GM12878 (cell line): Measurements from ENCODE around the gene PAPPA. TPM values are rescaled to one million over a fixed set of nuclear protein-coding genes. Genes with fewer than 3 reads are reported as not detected.

ENCODE experiments used
- ATAC-seq: fragments of 200-7000 bp; cut with Tn5 transposase; 3 replicates; pipeline ENCODE4 v1.9.1; 2020; ENCODE audit warnings: mild to moderate bottlenecking, moderate library complexity
- BruUV-seq: library from RNA; stranded (reverse); fragments of 400-500 nt; replicated peaks from 2 replicates; lab custom pipeline; 2021; lab: Mats Ljungman, UMichigan
- CTCF ChIA-PET: fragments of 300-600 bp; sonication (Branson Sonifier 250); formaldehyde crosslinking; extraction: SDS; loops from one replicate; lab custom pipeline; 2021; ENCODE audit warnings: inconsistent platforms; lab: Yijun Ruan, JAX
- POLR2A ChIA-PET: fragments of 350-600 bp; formaldehyde crosslinking; extraction: SDS; loops from one replicate; lab custom pipeline; 2021; ENCODE audit warnings: inconsistent platforms; lab: Charles Lee
- RAD21 ChIA-PET: fragments of 300-600 bp; sonication (Branson Sonifier 250); formaldehyde crosslinking; loops from one replicate; lab custom pipeline; 2023; ENCODE audit warnings: antibody characterized with exemption; ENCODE audit not compliant: unreplicated experiment; lab: Charles Lee
- SMC1A ChIA-PET: fragments of 300-600 bp; sonication (Branson Sonifier 250); formaldehyde crosslinking; loops from one replicate; lab custom pipeline; 2023; ENCODE audit not compliant: unreplicated experiment, uncharacterized antibody; lab: Charles Lee
- DNase-seq: peaks from one replicate; pipeline ENCODE4 v3.0.0-alpha.2; 2011; ENCODE audit warnings: low read depth, low spot score
- FAIRE-seq: peaks from 3 replicates; lab custom pipeline; 2011; peaks lifted over from hg19 to GRCh38; lab: Jason Lieb, UNC
- H2AFZ ChIP-seq: 2 replicates; pipeline ENCODE4 v1.6.0; 2011; ENCODE audit warnings: low read depth, low read length, control low read depth; ENCODE audit not compliant: control insufficient read depth
- H3K27ac ChIP-seq: 2 replicates; pipeline ENCODE4 v1.5.1; 2011; ENCODE audit warnings: control low read depth; ENCODE audit not compliant: control insufficient read depth, insufficient read depth
- H3K27me3 ChIP-seq, 2 experiments: replicated peaks in 1 of 2; 2 replicates each; pipeline versions ENCODE4 v1.6.0 to v1.6.1; 2011; ENCODE audit warnings: low read length in 1 of 2; ENCODE audit not compliant: control insufficient read depth in 2 of 2, insufficient read depth in 2 of 2
- H3K36me3 ChIP-seq, 2 experiments: 2 replicates each; pipeline ENCODE4 v1.5.1; 2011; ENCODE audit warnings: low read length in 1 of 2; ENCODE audit not compliant: control insufficient read depth in 2 of 2, insufficient read depth in 2 of 2
- H3K4me1 ChIP-seq: 2 replicates; pipeline ENCODE4 v1.6.1; 2011; ENCODE audit warnings: mild to moderate bottlenecking, low read length, moderate library complexity, mixed read lengths; ENCODE audit not compliant: control insufficient read depth, insufficient read depth
- H3K4me2 ChIP-seq: 2 replicates; pipeline ENCODE4 v1.6.0; 2011; ENCODE audit warnings: control low read depth; ENCODE audit not compliant: control insufficient read depth, insufficient read depth
- H3K4me3 ChIP-seq: fragments of 200-600 bp; sonication (generic); 2 replicates; pipeline ENCODE4 v1.5.1; 2016
- H3K79me2 ChIP-seq: 2 replicates; pipeline ENCODE4 v1.6.0; 2011; ENCODE audit warnings: low read length; ENCODE audit not compliant: control insufficient read depth, insufficient read depth
- H3K9ac ChIP-seq: 2 replicates; pipeline ENCODE4 v1.8.0; 2011; ENCODE audit warnings: low read length, control low read depth, mixed read lengths; ENCODE audit not compliant: control insufficient read depth, insufficient read depth
- H3K9me3 ChIP-seq: replicated peaks from 3 replicates; pipeline ENCODE4 v1.5.1; 2011; ENCODE audit warnings: mild to moderate bottlenecking, low read length; ENCODE audit not compliant: control insufficient read depth, insufficient read depth
- H4K20me1 ChIP-seq: 2 replicates; pipeline ENCODE4 v1.6.0; 2011; ENCODE audit not compliant: control insufficient read depth, insufficient read depth
- BACH1 ChIP-seq: fragments of 450-650 bp; IDR thresholded peaks from 2 replicates; pipeline ENCODE4 v1.6.1; 2017; ENCODE audit warnings: mild to moderate bottlenecking, borderline replicate concordance
- CEBPB ChIP-seq, 2 experiments: fragments of 150-350 bp in 1 of 2; IDR thresholded peaks; 2 replicates each; pipeline ENCODE4 v1.6.1; 2012 to 2014; ENCODE audit warnings: low read depth in 2 of 2, low read length in 2 of 2, borderline replicate concordance in 1 of 2, inconsistent platforms in 1 of 2
- EP300 ChIP-seq, 2 experiments: fragments of 150-350 bp in 1 of 2; IDR thresholded peaks; 2 replicates each; pipeline ENCODE4 v1.6.1; 2011 to 2012; ENCODE audit warnings: low read depth in 2 of 2, low read length in 2 of 2, borderline replicate concordance in 1 of 2, improper control_type of control experiment in 1 of 2, inconsistent platforms in 1 of 2; ENCODE audit not compliant: control insufficient read depth in 1 of 2
- ETV6 ChIP-seq, 2 experiments: fragments of 450-650 bp in 1 of 2; IDR thresholded peaks in 1 of 2; conservative IDR thresholded peaks in 1 of 2; 2 replicates each; pipeline ENCODE4 v1.6.1; 2014; ENCODE audit warnings: antibody characterized with exemption in 1 of 2, borderline replicate concordance in 1 of 2, low read depth in 1 of 2, mild to moderate bottlenecking in 1 of 2, moderate library complexity in 1 of 2
- EZH2 ChIP-seq: IDR thresholded peaks from 2 replicates; pipeline ENCODE4 v1.6.1; 2012; ENCODE audit warnings: low read depth, mild to moderate bottlenecking, control low read depth, inconsistent platforms, low read length, borderline replicate concordance; ENCODE audit not compliant: control insufficient read depth
- JUND ChIP-seq: IDR thresholded peaks from 2 replicates; pipeline ENCODE4 v1.6.1; 2012; ENCODE audit warnings: low read depth, mild to moderate bottlenecking, low read length, improper control_type of control experiment, moderate library complexity
- KAT2A ChIP-seq: conservative IDR thresholded peaks from 2 replicates; pipeline ENCODE4 v1.6.1; 2011; ENCODE audit warnings: low read depth, low read length; ENCODE audit not compliant: control insufficient read depth
- MEF2A ChIP-seq: IDR thresholded peaks from 2 replicates; pipeline ENCODE4 v1.6.1; 2011; ENCODE audit warnings: low read depth, mild to moderate bottlenecking, low read length, moderate library complexity; ENCODE audit not compliant: insufficient read depth
- MEF2B ChIP-seq: fragments of 450-650 bp; IDR thresholded peaks from 2 replicates; pipeline ENCODE4 v1.6.1; 2018; ENCODE audit warnings: mild to moderate bottlenecking, moderate library complexity; ENCODE audit not compliant: partially characterized antibody, poor library complexity, severe bottlenecking
- POLR2A ChIP-seq: IDR thresholded peaks from 2 replicates; pipeline ENCODE4 v1.6.1; 2011; ENCODE audit warnings: low read depth, mild to moderate bottlenecking, low read length
- POU2F2 ChIP-seq: IDR thresholded peaks from 3 replicates; pipeline ENCODE4 v1.6.1; 2011; ENCODE audit warnings: low read depth, mild to moderate bottlenecking, low read length, borderline replicate concordance
- TAF1 ChIP-seq: IDR thresholded peaks from 2 replicates; pipeline ENCODE4 v1.6.1; 2011; ENCODE audit warnings: mild to moderate bottlenecking, low read depth, low read length, borderline replicate concordance
- YY1 ChIP-seq: IDR thresholded peaks from 2 replicates; pipeline ENCODE4 v1.6.1; 2011; ENCODE audit warnings: low read depth, mild to moderate bottlenecking, low read length
- WGBS: methylation state at CpG from one replicate; pipeline ENCODE4 v1.1.6; 2016; ENCODE audit warnings: low lambda C conversion rate; ENCODE audit not compliant: insufficient replicate concordance, insufficient coverage; ENCODE audit errors: missing lambda C conversion rate; 5-methylcytosine and 5-hydroxymethylcytosine counted together
- in situ Hi-C: fragments of 300-500 bp; cut with MboI; formaldehyde crosslinking; loops from 9 replicates; pipeline ENCODE4 v1.14.3; 2018; ENCODE audit warnings: mixed read lengths
- intact Hi-C: fragments of 100-400 bp; cut with micrococcal nuclease; formaldehyde crosslinking; loops from one replicate; pipeline ENCODE4 v1.14.2; 2022; ENCODE audit not compliant: unreplicated experiment
- polyA plus RNA-seq, 11 experiments: library from polyadenylated mRNA; depleted of rRNA in 4 of 11; unstranded in 6 of 11; stranded (reverse) in 5 of 11; fragments of >200 nt; fragmentation: Nextera tagmentation in 4 of 11; fragmentation: Illumina TruSeq in 1 of 11; extraction: Ambion mirVana in 4 of 11; extraction: Trizol in 1 of 11; gene quantifications; 1 replicate in 1 of 11; 2 replicates in 10 of 11; pipeline versions ENCODE4 v1.2.1 to v1.2.3, GENCODE V29; 2011 to 2016; ENCODE audit warnings: inconsistent platforms in 2 of 11, missing spikeins in 2 of 11, low read depth in 1 of 11
- total RNA-seq, 4 experiments: library from RNA; depleted of rRNA in 3 of 4; stranded (reverse); fragments of >200 nt in 3 of 4; fragmentation: Illumina TruSeq in 1 of 4; extraction: Trizol in 1 of 4; gene quantifications; 2 replicates each; pipeline versions ENCODE4 v1.2.1 to v1.2.3, GENCODE V29; 2013 to 2021
- TF ChIP-seq, protein P1 (sequence below): IDR thresholded peaks from 2 replicates; pipeline ENCODE4 v1.6.1; 2012; ENCODE audit warnings: low read depth, low read length, improper control_type of control experiment
- TF ChIP-seq, protein P2 (sequence below): fragments of 450-650 bp; IDR thresholded peaks from 2 replicates; pipeline ENCODE4 v1.6.1; 2018; ENCODE audit warnings: borderline replicate concordance, mild to moderate bottlenecking; ENCODE audit not compliant: partially characterized antibody

Gene PAPPA
- total and polyA plus RNA-seq, 10 of the 15 experiments (the other 5 are each of a cell fraction or from before 2014, with no cell fraction given), result under 0.01 to 0.19 (median 0.02) TPM; not detected in 4

DNA sequence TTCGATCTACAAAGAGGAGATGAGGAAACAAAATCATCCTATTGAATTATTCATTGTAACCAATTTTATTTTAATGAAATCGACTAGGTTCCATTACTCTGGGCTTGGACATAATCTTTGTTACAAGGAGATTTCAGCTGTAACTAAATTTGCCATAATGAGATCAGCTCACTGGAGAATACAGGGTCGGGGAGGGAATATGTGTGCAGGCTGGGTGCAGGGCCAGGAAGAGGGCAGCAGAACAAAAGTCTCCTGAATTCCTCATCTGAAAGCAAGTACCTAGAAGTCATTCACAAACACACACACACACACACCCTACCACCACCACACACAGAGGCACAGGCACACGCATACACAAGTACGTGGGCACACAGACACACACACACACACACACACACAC lies 151.2 kb downstream of the PAPPA start (continued):
- TF ChIP-seq TAF1 (no peak), POLR2A (no peak)

DNA sequence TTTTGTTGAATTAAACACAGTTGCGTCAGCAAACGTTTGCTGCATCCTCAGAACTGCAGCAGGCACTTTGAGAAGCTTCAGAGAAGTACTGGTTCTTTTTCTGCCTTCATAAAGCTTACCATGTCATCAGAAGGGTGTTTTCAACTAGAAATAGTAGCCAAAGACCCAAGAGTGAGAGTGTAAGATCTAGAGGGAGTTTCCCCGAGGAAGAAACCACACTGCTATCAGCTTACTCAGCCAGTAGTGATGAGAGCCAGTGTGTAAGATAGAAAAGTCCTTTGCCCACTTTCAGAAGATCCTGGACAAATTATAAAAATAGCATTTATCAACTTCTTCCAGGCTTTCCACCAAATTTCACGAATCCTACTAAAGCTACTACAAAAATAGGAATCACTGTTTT lies 154.5 kb downstream of the PAPPA start:
- Histone ChIP-seq H3K79me2 (no peaks in the 10 kb centered on the region), H3K4me3 (no peak overlapping the region), H3K9ac (no peak overlapping the region), H3K27me3 (no peaks in the 10 kb centered on the region), H4K20me1 (no peaks in the 10 kb centered on the region), H3K36me3 (no peaks in the 10 kb centered on the region), H3K9me3 (no peaks in the 10 kb centered on the region), H3K4me2 (no peak overlapping the region), H3K4me1 (no peaks in the 10 kb centered on the region), H2AFZ (no peak overlapping the region), H3K27ac (no peak overlapping the region)
- in situ Hi-C loops (no loop called here), intact Hi-C loops (no loop called here)
- DNase-seq, result no peak
- FAIRE-seq, result no peak
- WGBS, result 0% methylated on average over 4 of the region's 4 CpGs
- CTCF ChIA-PET, result interaction anchor here (1.5 kb wide), 1 partner anchor 9 kb away, joined by 3 read pairs; no protein-coding TSS in a partner anchor
- TF ChIP-seq, protein P1, sequence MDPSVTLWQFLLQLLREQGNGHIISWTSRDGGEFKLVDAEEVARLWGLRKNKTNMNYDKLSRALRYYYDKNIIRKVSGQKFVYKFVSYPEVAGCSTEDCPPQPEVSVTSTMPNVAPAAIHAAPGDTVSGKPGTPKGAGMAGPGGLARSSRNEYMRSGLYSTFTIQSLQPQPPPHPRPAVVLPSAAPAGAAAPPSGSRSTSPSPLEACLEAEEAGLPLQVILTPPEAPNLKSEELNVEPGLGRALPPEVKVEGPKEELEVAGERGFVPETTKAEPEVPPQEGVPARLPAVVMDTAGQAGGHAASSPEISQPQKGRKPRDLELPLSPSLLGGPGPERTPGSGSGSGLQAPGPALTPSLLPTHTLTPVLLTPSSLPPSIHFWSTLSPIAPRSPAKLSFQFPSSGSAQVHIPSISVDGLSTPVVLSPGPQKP, result no peak
- TF ChIP-seq YY1 (no peak), EZH2 (no peak), MEF2A (no peak), JUND (no peak), MEF2B (no peak), KAT2A (no peak), BACH1 (no peak), ETV6 (conservative IDR thresholded peaks at IDR 0.05 in 1 of 2, IDR thresholded peaks at IDR 0.05 in 1 of 2; ENCODE audit: borderline replicate concordance in 1 of 2, low read depth in 1 of 2) (no peak), CEBPB (IDR thresholded peaks at IDR 0.05; ENCODE audit: borderline replicate concordance in 1 of 2, low read depth in 2 of 2, low read length in 2 of 2) (no peak), POU2F2 (no peak), EP300 (IDR thresholded peaks at IDR 0.05; ENCODE audit: borderline replicate concordance in 1 of 2, control insufficient read depth in 1 of 2, low read depth in 2 of 2, low read length in 2 of 2) (no peak)
- TF ChIP-seq, protein P2, sequence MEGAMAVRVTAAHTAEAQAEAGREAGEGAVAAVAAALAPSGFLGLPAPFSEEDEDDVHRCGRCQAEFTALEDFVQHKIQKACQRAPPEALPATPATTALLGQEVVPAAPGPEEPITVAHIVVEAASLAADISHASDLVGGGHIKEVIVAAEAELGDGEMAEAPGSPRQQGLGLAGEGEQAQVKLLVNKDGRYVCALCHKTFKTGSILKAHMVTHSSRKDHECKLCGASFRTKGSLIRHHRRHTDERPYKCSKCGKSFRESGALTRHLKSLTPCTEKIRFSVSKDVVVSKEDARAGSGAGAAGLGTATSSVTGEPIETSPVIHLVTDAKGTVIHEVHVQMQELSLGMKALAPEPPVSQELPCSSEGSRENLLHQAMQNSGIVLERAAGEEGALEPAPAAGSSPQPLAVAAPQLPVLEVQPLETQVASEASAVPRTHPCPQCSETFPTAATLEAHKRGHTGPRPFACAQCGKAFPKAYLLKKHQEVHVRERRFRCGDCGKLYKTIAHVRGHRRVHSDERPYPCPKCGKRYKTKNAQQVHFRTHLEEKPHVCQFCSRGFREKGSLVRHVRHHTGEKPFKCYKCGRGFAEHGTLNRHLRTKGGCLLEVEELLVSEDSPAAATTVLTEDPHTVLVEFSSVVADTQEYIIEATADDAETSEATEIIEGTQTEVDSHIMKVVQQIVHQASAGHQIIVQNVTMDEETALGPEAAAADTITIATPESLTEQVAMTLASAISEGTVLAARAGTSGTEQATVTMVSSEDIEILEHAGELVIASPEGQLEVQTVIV, result no peak
- no peak for ATAC-seq
- BruUV-seq, result no TSS peak
- SMC1A ChIA-PET, result interaction anchor here (0.6 to 1.2 kb wide), 2 partner anchors 10 to 542 kb away, joined by 3 read pairs; no protein-coding TSS in a partner anchor
- POLR2A ChIA-PET, result no interaction called here
- RAD21 ChIA-PET, result no interaction called here
